ENCODE measurements around the gene DSG4. TPM values are rescaled to one million over a fixed set of nuclear protein-coding genes. Genes with fewer than 3 reads are reported as not detected.

Gene DSG4
- total RNA-seq, 1 donor from 2014 or later = not detected

GRCh38 chr18:31399306-31400032 is 22.9 kb downstream of the DSG4 start:
- no peaks in the 10 kb centered on the region for H3K9me3 Mint-ChIP-seq
- Histone ChIP-seq H3F3A (ENCODE audit: low read depth) (no peaks in the 10 kb centered on the region), H3K27ac (no peak overlapping the region), H4K20me1 (ENCODE audit: low read depth) (no peaks in the 10 kb centered on the region), H3K79me2 (ENCODE audit: low read depth) (no peaks in the 10 kb centered on the region), H3K36me3 (no peaks in the 10 kb centered on the region), H3K9ac (no peak overlapping the region), H2AFZ (replicated peaks) (no peak overlapping the region), H3K9me3 (ENCODE audit: low read depth) (no peaks in the 10 kb centered on the region), H3K4me2 (no peak overlapping the region), H3K27me3 (no peaks in the 10 kb centered on the region), H3K4me1 (no peaks in the 10 kb centered on the region), H3K4me3 (no peak overlapping the region)
- no peak overlapping the region for H3K27ac Mint-ChIP-seq
- H3K4me1 Mint-ChIP-seq = no peaks in the 10 kb centered on the region
- no peak overlapping the region for H3K4me3 Mint-ChIP-seq
- TF ChIP-seq EZH2 (IDR thresholded peaks at IDR 0.05) (no peak), CTCF (IDR thresholded peaks at IDR 0.05) (no peak), EZH2phosphoT487 (IDR thresholded peaks at IDR 0.05) (no peak)
- no peak for DNase-seq (ENCODE audit: low spot score)
- H3K27me3 Mint-ChIP-seq (ENCODE audit: insufficient read depth, low read depth) = no peaks in the 10 kb centered on the region
- no peaks in the 10 kb centered on the region for H3K36me3 Mint-ChIP-seq

GRCh38 chr18:31401156-31402025 is 24.8 kb downstream of the DSG4 start:
- Histone ChIP-seq H3K9ac (no peak overlapping the region), H3F3A (ENCODE audit: low read depth) (no peaks in the 10 kb centered on the region), H3K27me3 (no peaks in the 10 kb centered on the region), H3K4me2 (no peak overlapping the region), H4K20me1 (ENCODE audit: low read depth) (no peaks in the 10 kb centered on the region), H3K9me3 (ENCODE audit: low read depth) (no peaks in the 10 kb centered on the region), H3K79me2 (ENCODE audit: low read depth) (no peaks in the 10 kb centered on the region), H3K4me3 (no peak overlapping the region), H3K36me3 (no peaks in the 10 kb centered on the region), H3K27ac (no peak overlapping the region), H3K4me1 (no peaks in the 10 kb centered on the region), H2AFZ (replicated peaks) (no peak overlapping the region)
- Mint-ChIP-seq H3K36me3 (no peaks in the 10 kb centered on the region), H3K27ac (no peak overlapping the region), H3K4me1 (no peaks in the 10 kb centered on the region), H3K4me3 (no peak overlapping the region), H3K9me3 (no peaks in the 10 kb centered on the region), H3K27me3 (ENCODE audit: insufficient read depth, low read depth) (no peaks in the 10 kb centered on the region)
- TF ChIP-seq EZH2 (IDR thresholded peaks at IDR 0.05) (no peak), CTCF (IDR thresholded peaks at IDR 0.05) (no peak)
- DNase-seq (ENCODE audit: low spot score) = no peak

- Histone ChIP-seq H3K9ac (no peak overlapping the region), H3K9me3 (ENCODE audit: low read depth) (no peaks in the 10 kb centered on the region), H3K4me2 (no peak overlapping the region), H3K36me3 (no peaks in the 10 kb centered on the region), H2AFZ (replicated peaks) (no peak overlapping the region), H4K20me1 (ENCODE audit: low read depth) (no peaks in the 10 kb centered on the region), H3K4me1 (no peaks in the 10 kb centered on the region), H3K27me3 (no peaks in the 10 kb centered on the region), H3K79me2 (ENCODE audit: low read depth) (no peaks in the 10 kb centered on the region), H3K4me3 (no peak overlapping the region), H3K27ac (no peak overlapping the region), H3F3A (ENCODE audit: low read depth) (no peaks in the 10 kb centered on the region)
- Mint-ChIP-seq H3K36me3 (no peaks in the 10 kb centered on the region), H3K27me3 (ENCODE audit: insufficient read depth, low read depth) (no peaks in the 10 kb centered on the region), H3K27ac (no peak overlapping the region), H3K4me1 (no peaks in the 10 kb centered on the region), H3K9me3 (no peaks in the 10 kb centered on the region), H3K4me3 (no peak overlapping the region)
- no peak for DNase-seq (ENCODE audit: low spot score)
- TF ChIP-seq EZH2 (IDR thresholded peaks at IDR 0.05) = no peak
- no peak for TF ChIP-seq CTCF (IDR thresholded peaks at IDR 0.05)
- no peak for TF ChIP-seq EZH2phosphoT487 (IDR thresholded peaks at IDR 0.05)
Measured at GRCh38 chr18:31402026-31402373, 25.4 kb downstream of the DSG4 start.
